IPS-18a (cell line): Measurements from ENCODE around the gene CIAO3.

ENCODE experiments used
- H3K27ac ChIP-seq: one replicate; pipeline ENCODE4 v1.5.1; 2013; ENCODE audit warnings: low read length
- H3K27me3 ChIP-seq: one replicate; pipeline ENCODE4 v1.6.1; 2013; ENCODE audit warnings: mild to moderate bottlenecking, low read length; ENCODE audit not compliant: control insufficient read depth, insufficient read depth
- H3K36me3 ChIP-seq: one replicate; pipeline ENCODE4 v1.6.1; 2013; ENCODE audit warnings: low read depth, low read length; ENCODE audit not compliant: control insufficient read depth
- H3K4me1 ChIP-seq: one replicate; pipeline ENCODE4 v1.6.1; 2013; ENCODE audit warnings: low read depth, low read length; ENCODE audit not compliant: control insufficient read depth
- H3K4me3 ChIP-seq: one replicate; pipeline ENCODE4 v1.5.1; 2013; ENCODE audit warnings: low read length
- H3K9ac ChIP-seq: one replicate; pipeline ENCODE4 v1.6.1; 2013; ENCODE audit warnings: mild to moderate bottlenecking, low read length, moderate library complexity
- H3K9me3 ChIP-seq: one replicate; pipeline ENCODE4 v1.6.1; 2013; ENCODE audit warnings: low read depth, low read length; ENCODE audit not compliant: control insufficient read depth

Gene CIAO3

DNA sequence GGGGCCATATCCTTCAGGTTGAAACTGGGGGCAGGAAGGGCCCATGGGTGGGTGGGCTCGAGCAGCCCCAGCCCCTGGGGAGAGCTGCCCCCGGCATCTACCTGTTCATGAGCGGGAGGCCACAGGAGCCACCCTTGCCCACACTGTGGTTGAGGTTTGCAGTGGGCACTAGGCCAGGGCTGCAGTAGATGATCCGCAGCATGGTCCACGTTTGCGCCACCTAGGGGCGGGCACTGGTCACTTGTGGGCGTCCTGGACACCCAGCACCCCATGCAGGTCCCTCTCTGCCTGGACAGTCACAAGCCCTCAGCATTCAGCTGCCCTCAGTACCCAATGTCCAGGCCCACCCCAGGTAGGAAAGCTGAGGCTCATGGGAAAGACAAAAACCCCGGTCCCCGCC lies 54.8 kb downstream of the CIAO3 start:
- H3K36me3 ChIP-seq: peaks cover 15% of the 10 kb centered on the region
- H3K4me1 ChIP-seq: peaks cover 6% of the 10 kb centered on the region
- no peak overlapping the region for H3K9ac ChIP-seq
- H3K9me3 ChIP-seq: no peaks in the 10 kb centered on the region
- no peak overlapping the region for H3K27ac ChIP-seq
- H3K4me3 ChIP-seq: no peak overlapping the region
- peaks cover 3% of the 10 kb centered on the region for H3K27me3 ChIP-seq

GRCh38 chr16:684961-685696 lies 55.7 kb downstream of the CIAO3 start:
- Histone ChIP-seq H3K4me3 (no peak overlapping the region), H3K9me3 (no peaks in the 10 kb centered on the region), H3K9ac (no peak overlapping the region), H3K27me3 (no peaks in the 10 kb centered on the region), H3K27ac (no peak overlapping the region), H3K36me3 (peaks cover 15% of the 10 kb centered on the region), H3K4me1 (peaks cover 6% of the 10 kb centered on the region)

- H3K9me3 ChIP-seq: no peaks in the 10 kb centered on the region
- H3K27me3 ChIP-seq: no peaks in the 10 kb centered on the region
- H3K4me1 ChIP-seq: peaks cover 6% of the 10 kb centered on the region
- peak within 1 kb of the TSS; percentile 72 for H3K4me3 ChIP-seq
- peak within 1 kb of the TSS; percentile 68 for H3K9ac ChIP-seq
- H3K36me3 ChIP-seq: peaks cover 15% of the 10 kb centered on the region
- no peak within 1 kb of the TSS for H3K27ac ChIP-seq
Observed at GRCh38 chr16:684071-684794, 56.6 kb downstream of the CIAO3 start, which contains the start of gene JMJD8. TSS of gene JMJD8 (minus strand) at chr16:684334. CDS start at chr16:684319, 15 bp downstream.

- Histone ChIP-seq H3K4me3 (peak overlapping the region; percentile 72), H3K9ac (peak overlapping the region; percentile 68), H3K27me3 (no peaks in the 10 kb centered on the region), H3K27ac (no peak overlapping the region), H3K36me3 (peaks cover 15% of the 10 kb centered on the region), H3K4me1 (peaks cover 6% of the 10 kb centered on the region), H3K9me3 (no peaks in the 10 kb centered on the region)
Observed at GRCh38 chr16:683396-684070, 57.3 kb downstream of the CIAO3 start.

DNA sequence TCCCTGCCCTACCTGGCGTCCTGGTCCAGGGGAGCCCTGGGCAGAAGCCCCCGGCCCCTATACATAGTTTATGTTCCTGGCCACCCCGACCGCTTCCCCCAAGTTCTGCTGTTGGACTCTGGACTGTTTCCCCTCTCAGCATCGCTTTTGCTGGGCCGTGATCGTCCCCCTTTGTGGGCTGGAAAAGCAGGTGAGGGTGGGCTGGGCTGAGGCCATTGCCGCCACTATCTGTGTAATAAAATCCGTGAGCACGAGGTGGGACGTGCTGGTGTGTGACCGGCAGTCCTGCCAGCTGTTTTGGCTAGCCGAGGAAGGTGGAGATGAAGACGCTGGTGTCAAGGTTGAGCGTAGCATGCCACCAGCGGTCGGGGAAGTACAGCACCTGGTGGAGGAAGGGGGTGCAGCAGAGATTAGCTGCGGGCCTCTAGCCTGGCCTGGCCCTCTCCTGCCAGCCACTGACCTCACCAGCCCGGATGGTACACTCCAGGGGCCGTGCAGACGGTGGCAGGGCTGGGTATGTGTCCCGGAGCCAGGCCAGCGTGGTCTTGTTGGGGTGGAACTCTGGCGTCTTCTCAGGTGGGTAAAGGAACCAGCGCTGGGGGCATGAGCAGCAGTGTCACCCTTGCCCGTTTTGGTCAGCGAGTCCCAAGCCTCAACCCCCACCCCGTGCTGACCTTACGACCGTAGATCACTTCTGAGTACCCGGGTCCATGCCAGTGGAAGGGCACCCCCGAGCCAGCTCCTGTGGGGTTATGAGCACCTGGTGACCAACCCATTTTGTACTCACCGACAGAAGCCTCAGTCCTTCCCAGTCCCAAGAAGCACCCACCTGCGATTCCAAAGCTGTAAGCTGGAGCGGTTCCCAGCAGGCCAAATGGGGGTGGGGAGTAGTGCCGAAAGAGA lies 58.1 kb downstream of the CIAO3 start:
- no peaks in the 10 kb centered on the region for H3K9me3 ChIP-seq
- H3K4me3 ChIP-seq: peak overlapping the region; percentile 72
- H3K36me3 ChIP-seq: peaks cover 15% of the 10 kb centered on the region
- H3K4me1 ChIP-seq: peaks cover 6% of the 10 kb centered on the region
- H3K27ac ChIP-seq: no peak overlapping the region
- H3K9ac ChIP-seq: peak overlapping the region; percentile 68
- no peaks in the 10 kb centered on the region for H3K27me3 ChIP-seq

DNA sequence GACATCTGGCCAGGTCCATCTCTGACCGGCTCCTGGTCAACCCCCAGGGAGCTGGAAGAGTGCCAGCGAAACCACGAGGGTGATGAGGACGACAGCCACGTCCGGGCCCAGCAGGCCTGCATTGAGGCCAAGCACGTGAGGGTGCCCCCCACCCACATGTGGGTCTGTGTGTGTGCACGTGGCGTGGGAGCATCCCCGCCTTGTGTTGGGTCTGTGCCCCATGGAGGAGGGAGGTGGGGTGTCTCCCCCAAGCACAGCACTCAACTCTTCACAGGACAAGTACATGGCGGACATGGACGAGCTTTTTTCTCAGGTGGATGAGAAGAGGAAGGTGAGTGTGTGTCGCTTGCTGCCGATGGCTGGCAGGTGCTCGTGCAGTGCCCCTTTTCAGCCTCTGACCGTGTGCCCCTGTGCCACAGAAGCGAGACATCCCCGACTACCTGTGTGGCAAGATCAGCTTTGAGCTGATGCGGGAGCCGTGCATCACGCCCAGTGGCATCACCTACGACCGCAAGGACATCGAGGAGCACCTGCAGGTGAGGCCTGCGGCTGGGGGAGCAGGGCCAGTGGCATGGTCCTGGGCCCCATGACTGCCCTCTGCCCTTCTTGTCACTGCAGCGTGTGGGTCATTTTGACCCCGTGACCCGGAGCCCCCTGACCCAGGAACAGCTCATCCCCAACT lies 58.9 kb downstream of the CIAO3 start:
- no peak overlapping the region for H3K27ac ChIP-seq
- H3K36me3 ChIP-seq: peaks cover 15% of the 10 kb centered on the region
- H3K27me3 ChIP-seq: no peaks in the 10 kb centered on the region
- H3K4me1 ChIP-seq: peaks cover 6% of the 10 kb centered on the region
- no peak overlapping the region for H3K4me3 ChIP-seq
- H3K9me3 ChIP-seq: no peaks in the 10 kb centered on the region
- H3K9ac ChIP-seq: no peak overlapping the region

GRCh38 chr16:680967-681745 lies 59.6 kb downstream of the CIAO3 start:
- Histone ChIP-seq H3K9ac (peak overlapping the region; percentile 54), H3K4me3 (peak overlapping the region; percentile 86), H3K4me1 (peaks cover 6% of the 10 kb centered on the region), H3K9me3 (no peaks in the 10 kb centered on the region), H3K27me3 (no peaks in the 10 kb centered on the region), H3K36me3 (peaks cover 15% of the 10 kb centered on the region), H3K27ac (no peak overlapping the region)

GRCh38 chr16:680625-680945 lies 60.2 kb downstream of the CIAO3 start:
- H3K9me3 ChIP-seq: no peaks in the 10 kb centered on the region
- no peaks in the 10 kb centered on the region for H3K27me3 ChIP-seq
- H3K27ac ChIP-seq: no peak overlapping the region
- H3K9ac ChIP-seq: peak overlapping the region; percentile 54
- H3K36me3 ChIP-seq: peaks cover 15% of the 10 kb centered on the region
- H3K4me1 ChIP-seq: peaks cover 6% of the 10 kb centered on the region
- peak overlapping the region; percentile 86 for H3K4me3 ChIP-seq

- H3K4me1 ChIP-seq: peaks cover 6% of the 10 kb centered on the region
- peaks cover 15% of the 10 kb centered on the region for H3K36me3 ChIP-seq
- no peak within 1 kb of the TSS for H3K27ac ChIP-seq
- no peaks in the 10 kb centered on the region for H3K9me3 ChIP-seq
- H3K9ac ChIP-seq: peak within 1 kb of the TSS; percentile 54
- H3K27me3 ChIP-seq: no peaks in the 10 kb centered on the region
- H3K4me3 ChIP-seq: peak within 1 kb of the TSS; percentile 86
Observed at GRCh38 chr16:679814-680624, 60.8 kb downstream of the CIAO3 start, which contains the start of gene STUB1. TSS of gene STUB1 (plus strand) at chr16:680410. CDS start at chr16:680526, 116 bp downstream.
